ENCODE results near the gene INSYN1. TPM values are rescaled to one million over a fixed set of nuclear protein-coding genes. Genes with fewer than 3 reads are reported as not detected.

INSYN1 gene
- total and polyA plus RNA-seq, 2 experiments from 2014 or later, result 0.18 to 14.2 TPM

- Histone ChIP-seq H3K4me3 (no peak overlapping the region), H3K27me3 (ENCODE audit: insufficient read depth) (no peaks in the 10 kb centered on the region), H3K4me1 (ENCODE audit: insufficient read depth) (no peaks in the 10 kb centered on the region), H3K27ac (ENCODE audit: low read depth) (no peak overlapping the region), H3F3A (replicated peaks; ENCODE audit: low read depth) (no peaks in the 10 kb centered on the region), H3K79me2 (replicated peaks; ENCODE audit: insufficient read depth) (no peaks in the 10 kb centered on the region), H3K9me2 (ENCODE audit: insufficient read depth) (no peaks in the 10 kb centered on the region), H3K4me2 (no peak overlapping the region), H4K20me1 (replicated peaks; ENCODE audit: insufficient read depth) (peaks cover 2% of the 10 kb centered on the region; the same call in 1 of the 2 replicates), H3K36me3 (ENCODE audit: insufficient read depth) (no peaks in the 10 kb centered on the region), H2AFZ (no peak overlapping the region)
- DNase-seq (ENCODE audit: low spot score), result no peak
- Mint-ChIP-seq H3K4me1 (peaks cover 11% of the 10 kb centered on the region), H3K27me3 (ENCODE audit: insufficient read depth, low read depth, poor library complexity) (peaks cover 11% of the 10 kb centered on the region), H3K9me3 (no peaks in the 10 kb centered on the region), H3K36me3 (ENCODE audit: low read depth) (peaks cover 28% of the 10 kb centered on the region), H3K4me3 (no peak overlapping the region), H3K27ac (no peak overlapping the region)
- no peak for TF ChIP-seq ETS1 (IDR thresholded peaks at IDR 0.05)
- TF ChIP-seq REST (IDR thresholded peaks at IDR 0.05; ENCODE audit: unreplicated experiment), result no peak
- TF ChIP-seq ZNF331 (CRISPR knock-in tag; IDR thresholded peaks at IDR 0.05; ENCODE audit: low read depth), result no peak
- no peak for TF ChIP-seq EZH2phosphoT487 (IDR thresholded peaks at IDR 0.05; ENCODE audit: unreplicated experiment)
- no peak for TF ChIP-seq CREB1 (CRISPR knock-in tag; IDR thresholded peaks at IDR 0.05; ENCODE audit: low read depth)
- ATAC-seq, result no peak
Measured at GRCh38 chr15:73716417-73716816, 36.7 kb downstream of the INSYN1 start.

- Histone ChIP-seq H3F3A (replicated peaks; ENCODE audit: low read depth) (no peaks in the 10 kb centered on the region), H3K27me3 (ENCODE audit: insufficient read depth) (no peaks in the 10 kb centered on the region), H3K4me2 (no peak overlapping the region), H3K9me2 (ENCODE audit: insufficient read depth) (no peaks in the 10 kb centered on the region), H4K20me1 (replicated peaks; ENCODE audit: insufficient read depth) (peaks cover 2% of the 10 kb centered on the region; the same call in 1 of the 2 replicates), H3K27ac (ENCODE audit: low read depth) (no peak overlapping the region), H2AFZ (no peak overlapping the region), H3K79me2 (replicated peaks; ENCODE audit: insufficient read depth) (no peaks in the 10 kb centered on the region), H3K4me1 (ENCODE audit: insufficient read depth) (no peaks in the 10 kb centered on the region), H3K4me3 (no peak overlapping the region), H3K36me3 (ENCODE audit: insufficient read depth) (no peaks in the 10 kb centered on the region)
- peaks cover 11% of the 10 kb centered on the region for H3K4me1 Mint-ChIP-seq
- no peak overlapping the region for H3K27ac Mint-ChIP-seq
- peaks cover 12% of the 10 kb centered on the region for H3K27me3 Mint-ChIP-seq (ENCODE audit: insufficient read depth, low read depth, poor library complexity)
- TF ChIP-seq CTCF (conservative IDR thresholded peaks at IDR 0.05; ENCODE audit: low read depth in 2 of 2) (peak in 1 of 2 experiments; percentile 28; a peak in 2 of 4 replicates), ETS1 (IDR thresholded peaks at IDR 0.05) (no peak)
- peaks cover 34% of the 10 kb centered on the region for H3K36me3 Mint-ChIP-seq (ENCODE audit: low read depth)
- ATAC-seq, result peak; percentile 27; the same call in 2 of the 3 replicates
- no peaks in the 10 kb centered on the region for H3K9me3 Mint-ChIP-seq
- no peak for DNase-seq (ENCODE audit: low spot score)
- H3K4me3 Mint-ChIP-seq, result no peak overlapping the region
Measured at GRCh38 chr15:73715417-73715816, 37.7 kb downstream of the INSYN1 start.
